ENCODE data around the gene PDE4B. TPM values are rescaled to one million over a fixed set of nuclear protein-coding genes. Genes with fewer than 3 reads are reported as not detected.

PDE4B gene
- total RNA-seq, 1 experiment from 2014 or later = 2.6 TPM

- Histone ChIP-seq H3K27ac (no peak overlapping the region), H3K27me3 (no peaks in the 10 kb centered on the region), H3K4me1 (no peaks in the 10 kb centered on the region), H3K9me3 (replicated peaks) (no peaks in the 10 kb centered on the region), H3K36me3 (no peaks in the 10 kb centered on the region), H3K4me3 (no peak overlapping the region)
- DNase-seq = no peak
These were observed 498.3 kb downstream of the PDE4B start for GRCh38 chr1:66290761-66291530.

- Histone ChIP-seq H3K27ac (no peak overlapping the region), H3K9me3 (replicated peaks) (no peaks in the 10 kb centered on the region), H3K36me3 (no peaks in the 10 kb centered on the region), H3K27me3 (no peaks in the 10 kb centered on the region), H3K4me1 (no peaks in the 10 kb centered on the region), H3K4me3 (no peak overlapping the region)
- no peak for DNase-seq
These were observed 498.8 kb downstream of the PDE4B start for GRCh38 chr1:66291531-66291864.

- no peak for DNase-seq
- Histone ChIP-seq H3K27me3 (no peaks in the 10 kb centered on the region), H3K36me3 (no peaks in the 10 kb centered on the region), H3K27ac (no peak overlapping the region), H3K4me3 (no peak overlapping the region), H3K4me1 (no peaks in the 10 kb centered on the region), H3K9me3 (replicated peaks) (no peaks in the 10 kb centered on the region)
These were observed 499.6 kb downstream of the PDE4B start for GRCh38 chr1:66292305-66292704.

DNA sequence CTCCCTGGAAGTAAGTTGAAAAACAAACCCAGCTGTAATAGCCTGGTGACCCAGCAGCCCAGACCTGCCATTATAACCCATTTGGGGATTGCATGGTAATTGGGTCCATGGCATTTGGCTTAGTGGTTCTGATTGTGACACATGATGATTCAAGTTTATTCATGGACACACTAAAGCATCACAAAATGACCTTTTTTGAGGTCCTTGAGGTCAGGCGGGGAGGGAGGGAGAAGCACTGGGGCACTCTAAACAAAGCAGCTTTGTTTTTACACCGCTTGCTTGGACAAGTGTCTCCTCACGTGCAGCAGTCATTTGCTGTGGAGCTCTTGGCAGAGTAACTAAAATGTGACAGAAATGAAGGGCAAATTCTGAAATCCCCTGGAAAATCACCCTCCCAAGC is 500.2 kb downstream of the PDE4B start:
- H3K4me3 ChIP-seq = no peak overlapping the region
- H3K9me3 ChIP-seq (replicated peaks) = no peaks in the 10 kb centered on the region
- no peak overlapping the region for H3K27ac ChIP-seq
- H3K36me3 ChIP-seq = no peaks in the 10 kb centered on the region
- DNase-seq = no peak
- H3K4me1 ChIP-seq = no peaks in the 10 kb centered on the region
- H3K27me3 ChIP-seq = no peaks in the 10 kb centered on the region

DNA sequence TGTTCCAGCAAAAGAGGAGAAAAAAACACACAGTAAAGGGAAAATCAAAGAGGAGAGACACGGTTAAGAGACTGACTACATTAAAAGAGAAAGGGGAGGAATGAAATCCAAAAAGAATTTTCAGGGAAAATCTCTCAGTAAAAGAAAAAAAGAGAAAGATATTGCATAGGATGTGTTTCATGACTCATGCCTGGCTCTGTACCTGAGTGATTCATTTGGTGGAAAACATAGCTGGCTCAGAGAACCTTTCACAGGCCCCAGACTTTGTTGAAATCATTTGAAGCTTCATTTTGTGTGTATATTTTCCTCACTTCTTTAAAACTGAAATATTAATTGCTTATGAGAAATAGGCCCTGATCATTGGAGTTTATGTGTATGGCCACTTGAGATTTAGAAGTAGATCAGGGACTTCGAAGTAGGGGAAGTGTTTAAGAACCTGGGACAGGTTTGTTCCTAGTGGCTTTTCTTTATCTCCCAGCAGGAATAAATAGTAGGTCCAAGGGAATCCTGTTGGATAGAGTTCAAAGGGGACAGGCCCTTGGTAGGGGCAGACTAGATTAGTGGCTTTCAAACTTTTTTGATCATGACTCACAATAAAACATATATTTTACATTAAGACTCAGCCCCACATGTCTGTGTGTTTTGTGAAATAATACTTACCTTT is 502.1 kb downstream of the PDE4B start:
- no peak overlapping the region for H3K4me3 ChIP-seq
- no peaks in the 10 kb centered on the region for H3K27me3 ChIP-seq
- DNase-seq = no peak
- H3K9me3 ChIP-seq (replicated peaks) = no peaks in the 10 kb centered on the region
- no peak overlapping the region for H3K27ac ChIP-seq
- no peaks in the 10 kb centered on the region for H3K36me3 ChIP-seq
- H3K4me1 ChIP-seq = no peaks in the 10 kb centered on the region

- H3K27me3 ChIP-seq = no peaks in the 10 kb centered on the region
- H3K4me3 ChIP-seq = no peak overlapping the region
- H3K4me1 ChIP-seq = no peaks in the 10 kb centered on the region
- DNase-seq = no peak
- no peaks in the 10 kb centered on the region for H3K36me3 ChIP-seq
- no peaks in the 10 kb centered on the region for H3K9me3 ChIP-seq (replicated peaks)
- H3K27ac ChIP-seq = no peak overlapping the region
These were observed 503.1 kb downstream of the PDE4B start for GRCh38 chr1:66295803-66296202.

GRCh38 chr1:66296370-66296769 is 503.7 kb downstream of the PDE4B start:
- Histone ChIP-seq H3K27me3 (no peaks in the 10 kb centered on the region), H3K9me3 (replicated peaks) (no peaks in the 10 kb centered on the region), H3K4me1 (no peaks in the 10 kb centered on the region), H3K4me3 (no peak overlapping the region), H3K36me3 (no peaks in the 10 kb centered on the region), H3K27ac (no peak overlapping the region)
- no peak for DNase-seq

DNA sequence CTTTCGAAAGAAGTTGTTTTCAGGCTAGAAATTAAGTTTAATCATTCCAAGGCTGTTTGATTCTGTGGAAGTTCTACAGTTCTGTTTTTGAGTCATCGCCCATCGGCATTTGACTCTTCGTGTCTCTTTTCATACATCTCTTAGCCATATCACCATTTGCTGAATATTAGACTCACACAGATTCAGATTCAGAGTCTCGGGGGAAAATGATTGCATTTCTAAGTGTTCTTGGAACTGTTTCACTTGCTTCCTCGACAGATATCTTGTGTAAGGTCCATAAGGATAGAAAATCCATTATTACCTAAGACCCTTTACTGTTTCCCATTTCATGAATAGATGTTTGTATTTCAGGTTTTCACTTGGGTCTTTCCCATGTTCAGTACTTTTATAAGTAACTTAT is 504.3 kb downstream of the PDE4B start:
- no peak overlapping the region for H3K4me3 ChIP-seq
- no peaks in the 10 kb centered on the region for H3K4me1 ChIP-seq
- no peaks in the 10 kb centered on the region for H3K9me3 ChIP-seq (replicated peaks)
- H3K36me3 ChIP-seq = no peaks in the 10 kb centered on the region
- no peaks in the 10 kb centered on the region for H3K27me3 ChIP-seq
- DNase-seq = no peak
- H3K27ac ChIP-seq = no peak overlapping the region

GRCh38 chr1:66298464-66298863 is 505.8 kb downstream of the PDE4B start:
- Histone ChIP-seq H3K4me3 (no peak overlapping the region), H3K27me3 (no peaks in the 10 kb centered on the region), H3K27ac (no peak overlapping the region), H3K36me3 (no peaks in the 10 kb centered on the region), H3K9me3 (replicated peaks) (no peaks in the 10 kb centered on the region), H3K4me1 (no peaks in the 10 kb centered on the region)
- DNase-seq = no peak

- H3K4me1 ChIP-seq = no peaks in the 10 kb centered on the region
- no peak for DNase-seq
These were observed 507.7 kb downstream of the PDE4B start for GRCh38 chr1:66300280-66300971.

DNA sequence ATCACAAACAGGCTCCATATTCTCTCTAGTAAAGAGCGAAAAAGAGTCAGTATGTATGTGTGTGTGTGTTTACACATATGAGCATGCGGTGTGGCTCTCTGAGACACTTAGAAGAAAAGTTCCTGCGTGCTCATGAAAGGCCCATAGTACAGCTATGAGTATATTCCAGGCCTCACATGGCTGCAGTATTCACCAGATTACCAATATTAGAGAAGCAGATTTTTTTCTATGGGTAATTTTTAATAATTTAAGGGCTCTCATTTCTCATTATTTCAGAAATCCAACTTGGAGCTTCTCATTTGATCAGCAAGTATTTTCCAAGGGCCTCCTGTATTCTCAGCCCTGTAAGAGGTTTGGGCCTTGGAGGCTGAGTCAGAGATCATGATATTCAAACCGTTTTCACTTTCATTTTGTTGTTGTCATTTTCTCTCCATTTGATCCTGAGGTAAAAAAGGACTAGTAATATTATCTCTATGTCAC is 508.3 kb downstream of the PDE4B start:
- no peaks in the 10 kb centered on the region for H3K27me3 ChIP-seq
- H3K36me3 ChIP-seq = no peaks in the 10 kb centered on the region
- H3K27ac ChIP-seq = no peak overlapping the region
- H3K9me3 ChIP-seq (replicated peaks) = no peaks in the 10 kb centered on the region
- DNase-seq = no peak
- H3K4me3 ChIP-seq = no peak overlapping the region
- H3K4me1 ChIP-seq = no peaks in the 10 kb centered on the region

More at GRCh38 chr1:66300280-66300971, 507.7 kb downstream of the PDE4B start:
- Histone ChIP-seq H3K27me3 (no peaks in the 10 kb centered on the region), H3K36me3 (no peaks in the 10 kb centered on the region), H3K4me3 (no peak overlapping the region), H3K27ac (no peak overlapping the region), H3K9me3 (replicated peaks) (no peaks in the 10 kb centered on the region)

- Histone ChIP-seq H3K27me3 (no peaks in the 10 kb centered on the region), H3K9me3 (replicated peaks) (no peaks in the 10 kb centered on the region), H3K27ac (no peak overlapping the region), H3K4me3 (no peak overlapping the region), H3K36me3 (no peaks in the 10 kb centered on the region), H3K4me1 (no peaks in the 10 kb centered on the region)
- DNase-seq = no peak
These were observed 509.6 kb downstream of the PDE4B start for GRCh38 chr1:66302184-66302742.

DNA sequence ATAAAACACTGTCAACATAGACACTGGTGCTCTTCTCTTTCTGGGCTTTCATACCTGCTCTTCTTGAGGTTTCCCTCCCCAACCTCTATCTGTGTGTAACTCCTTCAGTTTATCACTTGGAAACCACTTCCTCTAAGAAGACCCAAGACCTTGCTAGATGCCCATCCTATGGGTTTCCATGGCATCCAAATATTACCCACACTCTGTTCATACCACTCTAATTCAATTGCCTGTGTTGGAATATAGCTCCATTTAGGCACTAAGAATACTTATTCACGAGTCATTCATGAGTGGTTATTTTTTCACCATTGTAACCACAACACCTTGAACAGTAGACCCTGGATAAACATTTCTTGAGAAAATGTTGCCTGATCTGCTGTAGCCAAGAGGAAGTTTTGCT is 510.1 kb downstream of the PDE4B start:
- H3K4me1 ChIP-seq = no peaks in the 10 kb centered on the region
- no peak for DNase-seq

GRCh38 chr1:66303646-66304045 is 511.0 kb downstream of the PDE4B start:
- Histone ChIP-seq H3K9me3 (replicated peaks) (no peaks in the 10 kb centered on the region), H3K27ac (no peak overlapping the region), H3K4me3 (no peak overlapping the region), H3K4me1 (no peaks in the 10 kb centered on the region), H3K27me3 (no peaks in the 10 kb centered on the region), H3K36me3 (no peaks in the 10 kb centered on the region)
- DNase-seq = no peak

More for the DNA sequence above, 510.1 kb downstream of the PDE4B start:
- Histone ChIP-seq H3K4me3 (no peak overlapping the region), H3K36me3 (no peaks in the 10 kb centered on the region), H3K27ac (no peak overlapping the region), H3K9me3 (replicated peaks) (no peaks in the 10 kb centered on the region), H3K27me3 (no peaks in the 10 kb centered on the region)

- Histone ChIP-seq H3K9me3 (replicated peaks) (no peaks in the 10 kb centered on the region), H3K4me3 (no peak overlapping the region), H3K36me3 (no peaks in the 10 kb centered on the region), H3K27ac (no peak overlapping the region), H3K4me1 (no peaks in the 10 kb centered on the region), H3K27me3 (peaks cover 3% of the 10 kb centered on the region; the same call in 1 of the 2 replicates)
- no peak for DNase-seq
These were observed 511.4 kb downstream of the PDE4B start for GRCh38 chr1:66304128-66304527.
